Stimulated activated CD8-positive, alpha-beta memory T cell treated with anti-CD3 and anti-CD28 coated beads, Interleukin-15, amount 100 ng/mL, for 48 hours (primary cell): ENCODE measurements around the gene SSC5D.
"Not testable (repeated sequence)": the region's sequence is repeated elsewhere in the genome, so short reads cannot be mapped to it uniquely, and the experiment has no call there.

Experiments used
- DNase-seq, 2 donors: peaks; one replicate each; pipeline ENCODE4 v3.0.0-alpha.2; 2020; ENCODE audit warnings: low read depth in 2 of 2

Gene SSC5D

GRCh38 chr19:55503502-55504251, 15.4 kb downstream of the SSC5D start:
- peak; percentile 84 to 86 for DNase-seq

GRCh38 chr19:55504252-55504603, 16.0 kb downstream of the SSC5D start:
- no peak for DNase-seq

GRCh38 chr19:55504981-55505380, 16.7 kb downstream of the SSC5D start:
- DNase-seq, result no peak

GRCh38 chr19:55508120-55508519, 19.9 kb downstream of the SSC5D start:
- DNase-seq, result no peak

GRCh38 chr19:55516878-55517620, 28.8 kb downstream of the SSC5D start:
- peak; percentile 78 to 80 for DNase-seq

- DNase-seq, result no peak
These were observed 31.4 kb downstream of the SSC5D start for GRCh38 chr19:55519451-55520311.

- DNase-seq, result no peak
These were observed 32.6 kb downstream of the SSC5D start for GRCh38 chr19:55520691-55521292.

GRCh38 chr19:55525289-55526101, 37.3 kb downstream of the SSC5D start:
- no peak for DNase-seq

GRCh38 chr19:55526216-55527196, 38.3 kb downstream of the SSC5D start:
- no peak for DNase-seq

GRCh38 chr19:55527197-55528029, 39.2 kb downstream of the SSC5D start:
- DNase-seq, result no peak

- DNase-seq, result no peak
These were observed 40.0 kb downstream of the SSC5D start for GRCh38 chr19:55528030-55528803.

- no peak for DNase-seq
These were observed 41.5 kb downstream of the SSC5D start for GRCh38 chr19:55529636-55530234.

GRCh38 chr19:55530996-55531395, 42.8 kb downstream of the SSC5D start:
- no peak for DNase-seq

- DNase-seq, result not testable (repeated sequence)
These were observed 46.0 kb downstream of the SSC5D start for GRCh38 chr19:55534280-55534679.

GRCh38 chr19:55535173-55535964, 47.1 kb downstream of the SSC5D start:
- DNase-seq, result no peak

- DNase-seq, result no peak
These were observed 47.7 kb downstream of the SSC5D start for GRCh38 chr19:55535965-55536350.

- no peak for DNase-seq
These were observed 48.1 kb downstream of the SSC5D start for GRCh38 chr19:55536366-55536765.
